ENCODE measurements around the gene MXRA5.
"Not testable (repeated sequence)": the region's sequence is repeated elsewhere in the genome, so short reads cannot be mapped to it uniquely, and the experiment has no call there.

The MXRA5 gene

DNA sequence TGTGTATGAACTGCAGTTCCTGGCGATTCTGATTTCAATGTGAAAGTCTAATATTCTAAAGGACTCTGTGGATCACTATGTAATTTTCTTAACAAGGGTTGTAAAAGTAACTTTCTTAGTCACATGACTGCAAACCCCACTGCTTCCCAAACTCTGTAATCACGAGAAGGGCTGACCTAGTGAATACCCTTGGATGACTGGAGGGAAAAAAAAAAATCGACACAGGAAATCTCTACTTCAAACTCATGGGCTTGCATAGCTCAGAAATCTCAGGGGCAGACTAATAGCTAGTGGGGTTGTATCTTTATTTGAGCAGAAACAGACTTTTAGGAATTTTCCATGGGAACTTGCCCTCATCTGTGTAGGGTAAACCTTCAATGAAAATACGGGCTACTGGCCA lies 4.8 kb upstream of the MXRA5 start:
- H3K4me3 ChIP-seq (ENCODE audit: low read length), result no peak overlapping the region
- TF ChIP-seq ZNF274 (IDR thresholded peaks at IDR 0.05; ENCODE audit: low read depth, low read length), result no peak

DNA sequence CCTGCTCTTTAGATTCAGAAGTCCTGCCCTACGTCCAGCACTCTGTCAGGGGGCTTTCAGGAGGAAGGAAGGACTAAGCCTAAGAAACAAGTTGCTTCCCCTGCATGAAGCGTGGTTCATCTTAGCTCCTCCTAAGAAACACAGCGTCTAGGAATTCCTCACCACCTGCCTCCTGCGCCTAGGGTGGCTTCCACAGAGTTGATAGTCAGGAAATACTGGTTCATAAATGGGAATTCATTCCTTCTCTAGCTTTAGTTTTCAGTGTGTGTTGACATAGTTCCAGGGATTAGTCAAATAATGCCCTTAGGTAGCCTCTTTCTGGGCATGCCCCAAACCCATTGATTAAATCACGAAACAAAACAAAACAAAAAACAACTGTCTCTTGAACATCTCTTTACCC lies 1.7 kb upstream of the MXRA5 start:
- no peak for TF ChIP-seq ZNF274 (IDR thresholded peaks at IDR 0.05; ENCODE audit: low read depth, low read length)
- H3K4me3 ChIP-seq (ENCODE audit: low read length), result no peak overlapping the region

- no peak for TF ChIP-seq ZNF274 (IDR thresholded peaks at IDR 0.05; ENCODE audit: low read depth, low read length)
- H3K4me3 ChIP-seq (ENCODE audit: low read length), result no peak overlapping the region
These were observed 916 bp downstream of the MXRA5 start for GRCh38 chrX:3345281-3346191.

DNA sequence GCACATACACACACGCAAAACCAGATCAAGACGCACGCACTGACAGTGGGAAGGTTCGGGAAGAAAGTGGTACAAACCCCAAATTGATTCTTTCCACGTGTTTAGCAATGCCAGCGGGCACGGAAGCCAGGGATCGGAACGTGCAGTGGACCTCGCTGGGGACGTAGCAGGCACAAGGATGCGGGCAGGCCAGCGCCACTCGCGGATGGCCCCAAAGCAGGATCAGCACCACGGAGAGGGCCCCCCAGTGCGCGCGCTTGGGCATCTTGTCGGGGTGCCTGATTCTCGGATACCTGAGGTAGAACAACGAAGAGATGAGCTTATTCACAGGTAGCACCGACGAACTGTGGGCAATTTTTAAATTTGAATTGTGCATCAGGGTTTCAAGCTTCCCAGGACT lies 2.9 kb downstream of the MXRA5 start:
- not testable (repeated sequence) for H3K4me3 ChIP-seq (ENCODE audit: low read length)

DNA sequence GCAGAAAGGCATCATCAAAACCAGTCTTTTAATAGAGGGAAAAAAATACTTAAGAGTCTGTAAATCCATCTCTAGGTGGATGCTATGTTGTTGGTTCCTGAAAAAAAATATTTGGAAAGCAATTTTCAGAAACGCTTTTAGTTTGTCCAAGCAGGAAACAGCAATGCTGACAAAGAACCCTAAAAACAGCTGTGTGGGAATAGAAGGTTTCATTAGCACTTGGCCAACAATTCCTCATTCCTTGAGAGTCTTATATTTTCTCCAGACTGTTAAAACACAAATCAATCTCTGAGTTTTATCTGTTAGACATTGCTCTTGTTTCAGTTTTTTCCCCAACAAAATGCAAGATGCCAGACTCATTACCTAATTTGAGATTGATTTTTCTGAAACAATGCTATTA lies 6.4 kb downstream of the MXRA5 start:
- no peak overlapping the region for H3K4me3 ChIP-seq (ENCODE audit: low read length)
- TF ChIP-seq ZNF274 (IDR thresholded peaks at IDR 0.05; ENCODE audit: low read depth, low read length), result no peak

DNA sequence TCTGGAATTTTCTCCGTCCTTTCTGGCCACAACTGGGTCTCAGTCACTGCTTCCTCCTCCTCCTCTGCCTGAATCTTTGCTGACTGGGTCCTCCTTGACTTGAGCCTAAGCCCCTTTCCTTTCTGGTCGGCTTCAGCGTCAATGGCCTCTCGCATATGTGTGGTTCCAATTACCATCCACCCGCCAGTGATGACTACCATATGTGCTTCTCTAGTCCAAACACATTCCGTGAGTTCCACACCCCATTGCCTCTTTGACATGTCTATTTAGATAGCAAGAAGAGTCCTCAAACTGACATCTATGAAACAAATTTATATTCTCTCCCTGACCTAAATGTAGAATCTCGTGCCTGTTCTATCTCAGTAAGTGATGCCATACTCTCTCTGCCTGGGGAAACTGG lies 19.8 kb downstream of the MXRA5 start:
- no peak for TF ChIP-seq ZNF274 (IDR thresholded peaks at IDR 0.05; ENCODE audit: low read depth, low read length)
- H3K4me3 ChIP-seq (ENCODE audit: low read length), result no peak overlapping the region

DNA sequence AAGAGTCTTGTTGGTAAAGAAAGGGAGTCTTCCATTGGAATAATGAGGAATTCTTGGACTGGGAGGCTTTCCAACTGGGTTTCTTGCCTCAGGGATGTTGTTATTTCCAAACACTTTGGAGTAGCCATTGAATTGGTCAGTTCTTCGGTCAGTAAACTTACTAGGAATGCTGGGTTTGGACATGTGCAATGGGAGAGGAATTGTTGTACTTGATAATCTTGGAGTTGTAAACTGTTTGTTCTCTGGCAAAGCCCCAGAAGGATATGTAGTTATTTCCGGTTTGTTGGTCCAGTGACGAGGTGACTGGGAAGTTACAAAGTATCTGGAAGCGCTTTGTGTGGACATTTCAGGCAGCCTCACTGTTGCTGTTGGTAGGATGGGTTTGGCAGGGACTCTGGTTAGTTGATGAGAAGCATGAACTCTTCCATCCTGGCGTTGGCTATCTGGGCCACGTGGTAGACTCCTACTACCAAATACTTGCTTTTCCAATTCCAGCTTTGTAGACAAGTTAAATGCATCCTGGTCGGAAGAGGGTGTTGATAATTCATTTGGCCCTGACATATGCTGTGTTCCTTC lies 25.9 kb downstream of the MXRA5 start:
- TF ChIP-seq ZNF274 (IDR thresholded peaks at IDR 0.05; ENCODE audit: low read depth, low read length), result no peak
- H3K4me3 ChIP-seq (ENCODE audit: low read length), result no peak overlapping the region

DNA sequence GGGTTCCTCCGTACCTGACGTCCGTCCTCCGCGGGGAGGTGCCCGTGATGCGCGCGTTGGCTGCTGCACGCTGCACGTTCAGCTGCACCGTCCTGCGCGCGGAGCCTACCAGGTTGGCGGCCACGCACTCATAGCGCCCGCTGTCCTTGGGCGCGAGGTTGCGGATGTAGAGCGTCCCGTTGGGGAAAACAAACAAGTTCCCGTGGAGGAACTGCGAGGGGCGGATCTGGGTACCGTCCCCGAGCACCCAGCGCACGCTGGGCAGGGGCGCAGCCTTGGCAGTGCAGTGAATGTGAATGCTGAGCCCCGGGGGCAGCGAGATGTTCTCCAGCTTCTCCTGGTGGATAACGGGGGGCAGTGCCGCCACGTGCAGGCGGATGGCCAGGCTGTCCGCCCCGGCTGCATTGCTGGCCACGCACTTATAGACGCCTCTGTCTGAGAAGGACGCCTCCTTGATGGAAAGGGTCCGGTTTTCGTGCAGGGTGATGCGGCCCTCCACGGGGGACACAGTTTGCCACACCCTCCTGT lies 29.2 kb downstream of the MXRA5 start:
- no peak overlapping the region for H3K4me3 ChIP-seq (ENCODE audit: low read length)
- TF ChIP-seq ZNF274 (IDR thresholded peaks at IDR 0.05; ENCODE audit: low read depth, low read length), result no peak

- H3K4me3 ChIP-seq (ENCODE audit: low read length), result no peak overlapping the region
- no peak for TF ChIP-seq ZNF274 (IDR thresholded peaks at IDR 0.05; ENCODE audit: low read depth, low read length)
These were observed 34.3 kb downstream of the MXRA5 start for GRCh38 chrX:3312109-3312508.

GRCh38 chrX:3307881-3308280 lies 38.6 kb downstream of the MXRA5 start:
- TF ChIP-seq ZNF274 (IDR thresholded peaks at IDR 0.05; ENCODE audit: low read depth, low read length), result no peak
- no peak overlapping the region for H3K4me3 ChIP-seq (ENCODE audit: low read length)

DNA sequence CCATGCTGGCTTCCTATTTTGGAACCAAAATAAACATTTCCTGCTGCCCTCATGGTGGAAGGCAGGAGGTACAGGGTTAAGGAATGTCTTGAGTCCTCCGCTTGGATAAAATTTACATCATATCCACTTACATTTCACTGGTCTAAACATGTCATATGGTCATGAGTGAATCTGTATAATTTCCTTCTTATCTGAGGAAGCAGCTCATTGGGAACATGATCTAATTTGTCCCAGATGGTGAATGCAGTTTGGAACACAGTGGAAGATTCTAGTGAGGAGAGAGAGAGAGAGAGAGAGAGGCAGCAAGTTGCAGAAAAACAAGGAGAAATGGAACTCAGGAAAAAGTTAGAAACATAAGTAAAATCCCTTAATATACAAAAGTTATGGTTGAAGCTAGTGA lies 46.8 kb downstream of the MXRA5 start:
- no peak overlapping the region for H3K4me3 ChIP-seq (ENCODE audit: low read length)
- no peak for TF ChIP-seq ZNF274 (IDR thresholded peaks at IDR 0.05; ENCODE audit: low read depth, low read length)

DNA sequence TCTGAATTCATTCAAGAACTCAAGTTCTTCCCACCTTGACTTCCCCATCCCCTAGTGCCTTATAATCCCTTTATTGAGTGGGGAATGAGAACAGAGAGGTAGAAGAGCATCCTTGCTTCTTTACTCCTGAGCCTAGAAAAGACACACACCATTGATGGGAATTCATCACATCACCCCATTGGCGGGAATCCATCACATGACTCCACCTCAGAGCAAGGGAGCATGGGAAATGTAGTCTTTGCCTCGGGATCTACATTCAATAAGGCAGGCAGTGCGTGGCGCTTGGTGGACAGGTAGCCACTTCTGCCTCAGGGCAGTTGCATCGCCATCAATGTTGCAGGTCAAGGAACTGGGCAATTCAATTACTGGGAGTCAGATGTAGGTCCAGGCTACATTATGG lies 50.7 kb downstream of the MXRA5 start:
- no peak overlapping the region for H3K4me3 ChIP-seq (ENCODE audit: low read length)
- no peak for TF ChIP-seq ZNF274 (IDR thresholded peaks at IDR 0.05; ENCODE audit: low read depth, low read length)

GRCh38 chrX:3293251-3293650 lies 53.2 kb downstream of the MXRA5 start:
- no peak for TF ChIP-seq ZNF274 (IDR thresholded peaks at IDR 0.05; ENCODE audit: low read depth, low read length)
- no peak overlapping the region for H3K4me3 ChIP-seq (ENCODE audit: low read length)

GRCh38 chrX:3290561-3290960 lies 55.9 kb downstream of the MXRA5 start:
- no peak overlapping the region for H3K4me3 ChIP-seq (ENCODE audit: low read length)
- no peak for TF ChIP-seq ZNF274 (IDR thresholded peaks at IDR 0.05; ENCODE audit: low read depth, low read length)

GRCh38 chrX:3286196-3286945 lies 60.1 kb downstream of the MXRA5 start:
- no peak for TF ChIP-seq ZNF274 (IDR thresholded peaks at IDR 0.05; ENCODE audit: low read depth, low read length)

More at GRCh38 chrX:3286196-3286945, 60.1 kb downstream of the MXRA5 start:
- no peak overlapping the region for H3K4me3 ChIP-seq (ENCODE audit: low read length)
